GM12878 (cell line): ENCODE results near the gene IGFALS. TPM values are rescaled to one million over a fixed set of nuclear protein-coding genes. Genes with fewer than 3 reads are reported as not detected.
A peak's percentile ranks its signal among the peaks of the same experiment; 100 is the strongest.

Source experiments
- ATAC-seq: fragments of 200-7000 bp; cut with Tn5 transposase; 3 replicates; pipeline ENCODE4 v1.9.1; 2020; ENCODE audit warnings: mild to moderate bottlenecking, moderate library complexity
- BruUV-seq: library from RNA; stranded (reverse); fragments of 400-500 nt; replicated peaks from 2 replicates; lab custom pipeline; 2021; lab: Mats Ljungman, UMichigan
- CTCF ChIA-PET: fragments of 300-600 bp; sonication (Branson Sonifier 250); formaldehyde crosslinking; extraction: SDS; loops from one replicate; lab custom pipeline; 2021; ENCODE audit warnings: inconsistent platforms; lab: Yijun Ruan, JAX
- POLR2A ChIA-PET: fragments of 350-600 bp; formaldehyde crosslinking; extraction: SDS; loops from one replicate; lab custom pipeline; 2021; ENCODE audit warnings: inconsistent platforms; lab: Charles Lee
- RAD21 ChIA-PET: fragments of 300-600 bp; sonication (Branson Sonifier 250); formaldehyde crosslinking; loops from one replicate; lab custom pipeline; 2023; ENCODE audit warnings: antibody characterized with exemption; ENCODE audit not compliant: unreplicated experiment; lab: Charles Lee
- SMC1A ChIA-PET: fragments of 300-600 bp; sonication (Branson Sonifier 250); formaldehyde crosslinking; loops from one replicate; lab custom pipeline; 2023; ENCODE audit not compliant: unreplicated experiment, uncharacterized antibody; lab: Charles Lee
- DNase-seq: peaks from one replicate; pipeline ENCODE4 v3.0.0-alpha.2; 2011; ENCODE audit warnings: low read depth, low spot score
- FAIRE-seq: peaks from 3 replicates; lab custom pipeline; 2011; peaks lifted over from hg19 to GRCh38; lab: Jason Lieb, UNC
- H2AFZ ChIP-seq: 2 replicates; pipeline ENCODE4 v1.6.0; 2011; ENCODE audit warnings: low read depth, low read length, control low read depth; ENCODE audit not compliant: control insufficient read depth
- H3K27ac ChIP-seq: 2 replicates; pipeline ENCODE4 v1.5.1; 2011; ENCODE audit warnings: control low read depth; ENCODE audit not compliant: control insufficient read depth, insufficient read depth
- H3K27me3 ChIP-seq, 2 experiments: replicated peaks in 1 of 2; 2 replicates each; pipeline versions ENCODE4 v1.6.0 to v1.6.1; 2011; ENCODE audit warnings: low read length in 1 of 2; ENCODE audit not compliant: control insufficient read depth in 2 of 2, insufficient read depth in 2 of 2
- H3K36me3 ChIP-seq, 2 experiments: 2 replicates each; pipeline ENCODE4 v1.5.1; 2011; ENCODE audit warnings: low read length in 1 of 2; ENCODE audit not compliant: control insufficient read depth in 2 of 2, insufficient read depth in 2 of 2
- H3K4me1 ChIP-seq: 2 replicates; pipeline ENCODE4 v1.6.1; 2011; ENCODE audit warnings: mild to moderate bottlenecking, low read length, moderate library complexity, mixed read lengths; ENCODE audit not compliant: control insufficient read depth, insufficient read depth
- H3K4me2 ChIP-seq: 2 replicates; pipeline ENCODE4 v1.6.0; 2011; ENCODE audit warnings: control low read depth; ENCODE audit not compliant: control insufficient read depth, insufficient read depth
- H3K4me3 ChIP-seq: fragments of 200-600 bp; sonication (generic); 2 replicates; pipeline ENCODE4 v1.5.1; 2016
- H3K79me2 ChIP-seq: 2 replicates; pipeline ENCODE4 v1.6.0; 2011; ENCODE audit warnings: low read length; ENCODE audit not compliant: control insufficient read depth, insufficient read depth
- H3K9ac ChIP-seq: 2 replicates; pipeline ENCODE4 v1.8.0; 2011; ENCODE audit warnings: low read length, control low read depth, mixed read lengths; ENCODE audit not compliant: control insufficient read depth, insufficient read depth
- H3K9me3 ChIP-seq: replicated peaks from 3 replicates; pipeline ENCODE4 v1.5.1; 2011; ENCODE audit warnings: mild to moderate bottlenecking, low read length; ENCODE audit not compliant: control insufficient read depth, insufficient read depth
- H4K20me1 ChIP-seq: 2 replicates; pipeline ENCODE4 v1.6.0; 2011; ENCODE audit not compliant: control insufficient read depth, insufficient read depth
- CHD1 ChIP-seq: IDR thresholded peaks from 2 replicates; pipeline ENCODE4 v1.6.1; 2012; ENCODE audit warnings: low read depth, low read length, improper control_type of control experiment
- POLR2A ChIP-seq: IDR thresholded peaks from 2 replicates; pipeline ENCODE4 v1.6.1; 2011; ENCODE audit warnings: low read depth, mild to moderate bottlenecking, low read length
- ZNF622 ChIP-seq: fragments of 450-650 bp; IDR thresholded peaks from 2 replicates; pipeline ENCODE4 v1.6.1; 2017; ENCODE audit warnings: mild to moderate bottlenecking, inconsistent platforms
- WGBS: methylation state at CpG from one replicate; pipeline ENCODE4 v1.1.6; 2016; ENCODE audit warnings: low lambda C conversion rate; ENCODE audit not compliant: insufficient replicate concordance, insufficient coverage; ENCODE audit errors: missing lambda C conversion rate; 5-methylcytosine and 5-hydroxymethylcytosine counted together
- in situ Hi-C: fragments of 300-500 bp; cut with MboI; formaldehyde crosslinking; loops from 9 replicates; pipeline ENCODE4 v1.14.3; 2018; ENCODE audit warnings: mixed read lengths
- intact Hi-C: fragments of 100-400 bp; cut with micrococcal nuclease; formaldehyde crosslinking; loops from one replicate; pipeline ENCODE4 v1.14.2; 2022; ENCODE audit not compliant: unreplicated experiment
- polyA plus RNA-seq, 11 experiments: library from polyadenylated mRNA; depleted of rRNA in 4 of 11; unstranded in 6 of 11; stranded (reverse) in 5 of 11; fragments of >200 nt; fragmentation: Nextera tagmentation in 4 of 11; fragmentation: Illumina TruSeq in 1 of 11; extraction: Ambion mirVana in 4 of 11; extraction: Trizol in 1 of 11; gene quantifications; 1 replicate in 1 of 11; 2 replicates in 10 of 11; pipeline versions ENCODE4 v1.2.1 to v1.2.3, GENCODE V29; 2011 to 2016; ENCODE audit warnings: inconsistent platforms in 2 of 11, missing spikeins in 2 of 11, low read depth in 1 of 11
- total RNA-seq, 4 experiments: library from RNA; depleted of rRNA in 3 of 4; stranded (reverse); fragments of >200 nt in 3 of 4; fragmentation: Illumina TruSeq in 1 of 4; extraction: Trizol in 1 of 4; gene quantifications; 2 replicates each; pipeline versions ENCODE4 v1.2.1 to v1.2.3, GENCODE V29; 2013 to 2021
- TF ChIP-seq, protein P1 (sequence below): fragments of 450-650 bp; IDR thresholded peaks from 2 replicates; pipeline ENCODE4 v1.6.1; 2016; ENCODE audit warnings: mild to moderate bottlenecking, moderate library complexity, borderline replicate concordance
- TF ChIP-seq, protein P2 (sequence below): fragments of 450-650 bp; IDR thresholded peaks from 2 replicates; pipeline ENCODE4 v1.6.1; 2017; ENCODE audit warnings: low read depth, mild to moderate bottlenecking, moderate library complexity

IGFALS gene
- total and polyA plus RNA-seq, 10 of the 15 experiments (the other 5 are each of a cell fraction or from before 2014, with no cell fraction given) = 0.04 to 0.11 TPM; not detected in 8

DNA sequence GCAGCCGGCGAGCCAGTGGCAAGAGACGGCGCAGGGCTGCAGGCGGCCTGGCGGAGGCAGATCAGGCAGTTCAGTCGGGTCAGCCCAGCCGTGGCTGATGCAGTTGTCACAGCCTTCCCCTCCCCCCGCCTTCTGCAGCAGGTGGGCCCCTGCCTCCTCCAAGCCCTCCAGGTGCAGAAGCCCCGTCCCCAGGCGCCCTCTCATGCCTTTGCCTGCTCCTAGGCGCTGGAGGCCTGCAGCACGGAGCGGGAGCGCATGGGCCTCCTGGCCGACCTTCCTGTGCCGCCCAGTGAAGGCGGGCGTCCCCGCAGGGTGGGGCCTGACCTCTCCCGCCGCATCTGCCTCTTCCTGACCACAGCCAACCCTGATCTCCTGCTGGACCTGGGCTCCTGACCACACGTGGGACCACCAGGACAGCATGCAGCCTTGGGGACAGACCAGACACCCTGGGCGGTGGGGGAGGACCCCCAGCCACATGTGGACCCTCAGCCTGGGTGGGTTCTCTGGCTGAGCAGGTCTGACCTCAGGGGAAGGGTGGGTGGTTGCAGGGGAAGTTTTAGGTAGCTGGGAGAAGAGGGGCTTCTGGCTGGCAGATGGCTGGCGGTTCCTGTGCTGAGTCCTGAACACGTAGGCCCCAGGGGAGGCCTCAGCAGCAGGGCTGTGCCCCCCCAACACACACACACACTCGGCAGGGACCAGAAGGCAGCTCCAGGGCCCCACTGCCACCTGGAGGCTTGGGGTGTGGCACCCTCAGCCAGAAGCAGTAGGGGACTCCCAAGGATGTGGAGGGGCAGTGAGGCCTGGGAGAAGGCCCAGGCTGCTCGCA, 17.4 kb downstream of the IGFALS start:
- RAD21 ChIA-PET = no interaction called here
- Histone ChIP-seq H3K4me2 (no peak overlapping the region), H3K9ac (no peak overlapping the region), H3K9me3 (no peaks in the 10 kb centered on the region), H3K79me2 (peaks cover 35% of the 10 kb centered on the region), H2AFZ (no peak overlapping the region), H3K36me3 (peaks cover 2 to 8% of the 10 kb centered on the region in 2 experiments; a peak in 3 of 4 replicates), H3K27me3 (no peaks in the 10 kb centered on the region), H3K4me3 (no peak overlapping the region), H3K4me1 (peaks cover 12% of the 10 kb centered on the region), H4K20me1 (no peaks in the 10 kb centered on the region), H3K27ac (no peak overlapping the region)
- FAIRE-seq (no peak), DNase-seq (no peak), ATAC-seq (no peak)
- SMC1A ChIA-PET = no interaction called here
- 81% methylated on average over 27 of the region's 28 CpGs for WGBS
- POLR2A ChIA-PET = no interaction called here
- CTCF ChIA-PET = no interaction called here
- TF ChIP-seq, protein P1, sequence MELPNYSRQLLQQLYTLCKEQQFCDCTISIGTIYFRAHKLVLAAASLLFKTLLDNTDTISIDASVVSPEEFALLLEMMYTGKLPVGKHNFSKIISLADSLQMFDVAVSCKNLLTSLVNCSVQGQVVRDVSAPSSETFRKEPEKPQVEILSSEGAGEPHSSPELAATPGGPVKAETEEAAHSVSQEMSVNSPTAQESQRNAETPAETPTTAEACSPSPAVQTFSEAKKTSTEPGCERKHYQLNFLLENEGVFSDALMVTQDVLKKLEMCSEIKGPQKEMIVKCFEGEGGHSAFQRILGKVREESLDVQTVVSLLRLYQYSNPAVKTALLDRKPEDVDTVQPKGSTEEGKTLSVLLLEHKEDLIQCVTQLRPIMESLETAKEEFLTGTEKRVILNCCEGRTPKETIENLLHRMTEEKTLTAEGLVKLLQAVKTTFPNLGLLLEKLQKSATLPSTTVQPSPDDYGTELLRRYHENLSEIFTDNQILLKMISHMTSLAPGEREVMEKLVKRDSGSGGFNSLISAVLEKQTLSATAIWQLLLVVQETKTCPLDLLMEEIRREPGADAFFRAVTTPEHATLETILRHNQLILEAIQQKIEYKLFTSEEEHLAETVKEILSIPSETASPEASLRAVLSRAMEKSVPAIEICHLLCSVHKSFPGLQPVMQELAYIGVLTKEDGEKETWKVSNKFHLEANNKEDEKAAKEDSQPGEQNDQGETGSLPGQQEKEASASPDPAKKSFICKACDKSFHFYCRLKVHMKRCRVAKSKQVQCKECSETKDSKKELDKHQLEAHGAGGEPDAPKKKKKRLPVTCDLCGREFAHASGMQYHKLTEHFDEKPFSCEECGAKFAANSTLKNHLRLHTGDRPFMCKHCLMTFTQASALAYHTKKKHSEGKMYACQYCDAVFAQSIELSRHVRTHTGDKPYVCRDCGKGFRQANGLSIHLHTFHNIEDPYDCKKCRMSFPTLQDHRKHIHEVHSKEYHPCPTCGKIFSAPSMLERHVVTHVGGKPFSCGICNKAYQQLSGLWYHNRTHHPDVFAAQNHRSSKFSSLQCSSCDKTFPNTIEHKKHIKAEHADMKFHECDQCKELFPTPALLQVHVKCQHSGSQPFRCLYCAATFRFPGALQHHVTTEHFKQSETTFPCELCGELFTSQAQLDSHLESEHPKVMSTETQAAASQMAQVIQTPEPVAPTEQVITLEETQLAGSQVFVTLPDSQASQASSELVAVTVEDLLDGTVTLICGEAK = no peak
- TF ChIP-seq, protein P2, sequence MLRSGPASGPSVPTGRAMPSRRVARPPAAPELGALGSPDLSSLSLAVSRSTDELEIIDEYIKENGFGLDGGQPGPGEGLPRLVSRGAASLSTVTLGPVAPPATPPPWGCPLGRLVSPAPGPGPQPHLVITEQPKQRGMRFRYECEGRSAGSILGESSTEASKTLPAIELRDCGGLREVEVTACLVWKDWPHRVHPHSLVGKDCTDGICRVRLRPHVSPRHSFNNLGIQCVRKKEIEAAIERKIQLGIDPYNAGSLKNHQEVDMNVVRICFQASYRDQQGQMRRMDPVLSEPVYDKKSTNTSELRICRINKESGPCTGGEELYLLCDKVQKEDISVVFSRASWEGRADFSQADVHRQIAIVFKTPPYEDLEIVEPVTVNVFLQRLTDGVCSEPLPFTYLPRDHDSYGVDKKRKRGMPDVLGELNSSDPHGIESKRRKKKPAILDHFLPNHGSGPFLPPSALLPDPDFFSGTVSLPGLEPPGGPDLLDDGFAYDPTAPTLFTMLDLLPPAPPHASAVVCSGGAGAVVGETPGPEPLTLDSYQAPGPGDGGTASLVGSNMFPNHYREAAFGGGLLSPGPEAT = no peak
- TF ChIP-seq ZNF622 (no peak), POLR2A (peak; percentile 51), CHD1 (no peak)
- BruUV-seq = no TSS peak
- in situ Hi-C loops (no loop called here), intact Hi-C loops (no loop called here)
